ENCODE results near the gene TAF1D. TPM values are rescaled to one million over a fixed set of nuclear protein-coding genes. Genes with fewer than 3 reads are reported as not detected.

TAF1D gene
- total RNA-seq, 1 donor from 2014 or later: 145 TPM

- Mint-ChIP-seq H3K4me3 (ENCODE audit: unreplicated experiment) (no peak overlapping the region), H3K9me3 (ENCODE audit: unreplicated experiment) (no peaks in the 10 kb centered on the region), H3K36me3 (ENCODE audit: low read depth, unreplicated experiment) (peaks cover 18% of the 10 kb centered on the region), H3K27me3 (ENCODE audit: low read depth, unreplicated experiment) (no peaks in the 10 kb centered on the region), H3K27ac (ENCODE audit: unreplicated experiment) (no peak overlapping the region), H3K4me1 (ENCODE audit: low read depth, unreplicated experiment) (peaks cover 2% of the 10 kb centered on the region)
- Histone ChIP-seq H3K9ac (ENCODE audit: low read length) (no peak overlapping the region), H4K20me1 (ENCODE audit: insufficient read depth, low read length) (no peaks in the 10 kb centered on the region), H3K4me2 (ENCODE audit: low read length) (no peak overlapping the region), H3K4me1 (ENCODE audit: insufficient read depth, low read length) (no peaks in the 10 kb centered on the region), H3K27me3 (ENCODE audit: insufficient read depth, low read length) (no peaks in the 10 kb centered on the region), H3K27ac (ENCODE audit: low read depth, low read length) (no peak overlapping the region), H3K9me3 (ENCODE audit: insufficient read depth, low read depth, low read length) (no peaks in the 10 kb centered on the region), H3K4me3 (ENCODE audit: insufficient read depth, low read depth, low read length) (no peak overlapping the region), H3K36me3 (ENCODE audit: insufficient read depth, low read length) (peaks cover 53% of the 10 kb centered on the region), H3K79me2 (ENCODE audit: insufficient read depth, low read length) (no peaks in the 10 kb centered on the region), H2AFZ (ENCODE audit: low read depth, low read length) (no peak overlapping the region)
- DNase-seq (ENCODE audit: low read depth) (no peak), FAIRE-seq (no peak)
- TF ChIP-seq, protein P1, sequence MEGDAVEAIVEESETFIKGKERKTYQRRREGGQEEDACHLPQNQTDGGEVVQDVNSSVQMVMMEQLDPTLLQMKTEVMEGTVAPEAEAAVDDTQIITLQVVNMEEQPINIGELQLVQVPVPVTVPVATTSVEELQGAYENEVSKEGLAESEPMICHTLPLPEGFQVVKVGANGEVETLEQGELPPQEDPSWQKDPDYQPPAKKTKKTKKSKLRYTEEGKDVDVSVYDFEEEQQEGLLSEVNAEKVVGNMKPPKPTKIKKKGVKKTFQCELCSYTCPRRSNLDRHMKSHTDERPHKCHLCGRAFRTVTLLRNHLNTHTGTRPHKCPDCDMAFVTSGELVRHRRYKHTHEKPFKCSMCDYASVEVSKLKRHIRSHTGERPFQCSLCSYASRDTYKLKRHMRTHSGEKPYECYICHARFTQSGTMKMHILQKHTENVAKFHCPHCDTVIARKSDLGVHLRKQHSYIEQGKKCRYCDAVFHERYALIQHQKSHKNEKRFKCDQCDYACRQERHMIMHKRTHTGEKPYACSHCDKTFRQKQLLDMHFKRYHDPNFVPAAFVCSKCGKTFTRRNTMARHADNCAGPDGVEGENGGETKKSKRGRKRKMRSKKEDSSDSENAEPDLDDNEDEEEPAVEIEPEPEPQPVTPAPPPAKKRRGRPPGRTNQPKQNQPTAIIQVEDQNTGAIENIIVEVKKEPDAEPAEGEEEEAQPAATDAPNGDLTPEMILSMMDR (IDR thresholded peaks at IDR 0.05; ENCODE audit: insufficient read depth, low read depth, low read length): no peak
- no peak for TF ChIP-seq EZH2 (IDR thresholded peaks at IDR 0.05; ENCODE audit: insufficient read depth, low read length)
These were observed 46.7 kb downstream of the TAF1D start for GRCh38 chr11:93694557-93694956.

DNA sequence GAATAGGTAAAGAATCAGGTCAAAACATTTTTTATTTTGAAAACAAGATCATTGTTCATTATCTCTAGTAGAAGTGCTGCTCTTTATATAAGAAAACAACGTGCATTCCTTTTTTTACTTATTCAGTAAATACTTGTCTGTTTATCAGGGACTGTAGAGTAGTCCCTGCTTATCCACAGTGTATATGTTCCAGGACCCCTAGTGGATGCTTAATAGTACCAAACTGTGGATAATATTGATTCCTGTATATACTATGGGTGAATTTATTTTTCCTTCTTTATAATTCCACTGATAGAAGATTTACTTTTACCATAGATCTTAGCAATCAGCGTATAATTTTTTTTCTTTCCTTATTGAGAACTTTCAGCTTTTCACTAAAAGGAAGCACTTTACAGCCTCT lies 47.2 kb downstream of the TAF1D start:
- Mint-ChIP-seq H3K27me3 (ENCODE audit: low read depth, unreplicated experiment) (no peaks in the 10 kb centered on the region), H3K4me3 (ENCODE audit: unreplicated experiment) (no peak overlapping the region), H3K4me1 (ENCODE audit: low read depth, unreplicated experiment) (peaks cover 2% of the 10 kb centered on the region), H3K9me3 (ENCODE audit: unreplicated experiment) (no peaks in the 10 kb centered on the region), H3K36me3 (ENCODE audit: low read depth, unreplicated experiment) (peaks cover 16% of the 10 kb centered on the region), H3K27ac (ENCODE audit: unreplicated experiment) (no peak overlapping the region)
- Histone ChIP-seq H3K9ac (ENCODE audit: low read length) (no peak overlapping the region), H3K9me3 (ENCODE audit: insufficient read depth, low read depth, low read length) (no peaks in the 10 kb centered on the region), H3K4me1 (ENCODE audit: insufficient read depth, low read length) (no peaks in the 10 kb centered on the region), H2AFZ (ENCODE audit: low read depth, low read length) (no peak overlapping the region), H3K79me2 (ENCODE audit: insufficient read depth, low read length) (no peaks in the 10 kb centered on the region), H3K36me3 (ENCODE audit: insufficient read depth, low read length) (peaks cover 53% of the 10 kb centered on the region), H3K4me3 (ENCODE audit: insufficient read depth, low read depth, low read length) (no peak overlapping the region), H3K27me3 (ENCODE audit: insufficient read depth, low read length) (no peaks in the 10 kb centered on the region), H3K27ac (ENCODE audit: low read depth, low read length) (no peak overlapping the region), H4K20me1 (ENCODE audit: insufficient read depth, low read length) (no peaks in the 10 kb centered on the region), H3K4me2 (ENCODE audit: low read length) (no peak overlapping the region)
- no peak for DNase-seq (ENCODE audit: low read depth)
- FAIRE-seq: no peak
- TF ChIP-seq, protein P1 (IDR thresholded peaks at IDR 0.05; ENCODE audit: insufficient read depth, low read depth, low read length): peak; percentile 6
- no peak for TF ChIP-seq EZH2 (IDR thresholded peaks at IDR 0.05; ENCODE audit: insufficient read depth, low read length)

GRCh38 chr11:93689240-93689639 lies 52.1 kb downstream of the TAF1D start:
- FAIRE-seq (no peak), DNase-seq (ENCODE audit: low read depth) (no peak)
- Histone ChIP-seq H4K20me1 (ENCODE audit: insufficient read depth, low read length) (no peaks in the 10 kb centered on the region), H3K36me3 (ENCODE audit: insufficient read depth, low read length) (peaks cover 42% of the 10 kb centered on the region), H3K4me1 (ENCODE audit: insufficient read depth, low read length) (no peaks in the 10 kb centered on the region), H3K4me3 (ENCODE audit: insufficient read depth, low read depth, low read length) (no peak overlapping the region), H3K27me3 (ENCODE audit: insufficient read depth, low read length) (no peaks in the 10 kb centered on the region), H2AFZ (ENCODE audit: low read depth, low read length) (no peak overlapping the region), H3K27ac (ENCODE audit: low read depth, low read length) (no peak overlapping the region), H3K79me2 (ENCODE audit: insufficient read depth, low read length) (no peaks in the 10 kb centered on the region), H3K4me2 (ENCODE audit: low read length) (no peak overlapping the region), H3K9ac (ENCODE audit: low read length) (no peak overlapping the region), H3K9me3 (ENCODE audit: insufficient read depth, low read depth, low read length) (no peaks in the 10 kb centered on the region)
- Mint-ChIP-seq H3K27me3 (ENCODE audit: low read depth, unreplicated experiment) (no peaks in the 10 kb centered on the region), H3K36me3 (ENCODE audit: low read depth, unreplicated experiment) (peaks cover 10% of the 10 kb centered on the region), H3K9me3 (ENCODE audit: unreplicated experiment) (no peaks in the 10 kb centered on the region), H3K4me1 (ENCODE audit: low read depth, unreplicated experiment) (peaks cover 3% of the 10 kb centered on the region), H3K4me3 (ENCODE audit: unreplicated experiment) (no peak overlapping the region), H3K27ac (ENCODE audit: unreplicated experiment) (no peak overlapping the region)
- TF ChIP-seq EZH2 (IDR thresholded peaks at IDR 0.05; ENCODE audit: insufficient read depth, low read length): no peak
- TF ChIP-seq, protein P1 (IDR thresholded peaks at IDR 0.05; ENCODE audit: insufficient read depth, low read depth, low read length): no peak
